Esophagus muscularis mucosa (tissue), 3 donors: Measurements from ENCODE around the gene CHST12.

Experiments used
- EP300 ChIP-seq: sonication (generic); formaldehyde crosslinking; IDR thresholded peaks from one replicate; pipeline ENCODE4 v1.6.1; 2017; ENCODE audit warnings: antibody characterized with exemption
- TF ChIP-seq, protein P1 (sequence below), 3 experiments: fragments of 200-600 bp in 2 of 3; fragments of 450-650 bp in 1 of 3; sonication (generic) in 2 of 3; IDR thresholded peaks; one replicate each; pipeline ENCODE4 v1.5.1; 2017 to 2019; ENCODE audit warnings: antibody characterized with exemption in 3 of 3, mild to moderate bottlenecking in 2 of 3, moderate library complexity in 1 of 3

DNA sequence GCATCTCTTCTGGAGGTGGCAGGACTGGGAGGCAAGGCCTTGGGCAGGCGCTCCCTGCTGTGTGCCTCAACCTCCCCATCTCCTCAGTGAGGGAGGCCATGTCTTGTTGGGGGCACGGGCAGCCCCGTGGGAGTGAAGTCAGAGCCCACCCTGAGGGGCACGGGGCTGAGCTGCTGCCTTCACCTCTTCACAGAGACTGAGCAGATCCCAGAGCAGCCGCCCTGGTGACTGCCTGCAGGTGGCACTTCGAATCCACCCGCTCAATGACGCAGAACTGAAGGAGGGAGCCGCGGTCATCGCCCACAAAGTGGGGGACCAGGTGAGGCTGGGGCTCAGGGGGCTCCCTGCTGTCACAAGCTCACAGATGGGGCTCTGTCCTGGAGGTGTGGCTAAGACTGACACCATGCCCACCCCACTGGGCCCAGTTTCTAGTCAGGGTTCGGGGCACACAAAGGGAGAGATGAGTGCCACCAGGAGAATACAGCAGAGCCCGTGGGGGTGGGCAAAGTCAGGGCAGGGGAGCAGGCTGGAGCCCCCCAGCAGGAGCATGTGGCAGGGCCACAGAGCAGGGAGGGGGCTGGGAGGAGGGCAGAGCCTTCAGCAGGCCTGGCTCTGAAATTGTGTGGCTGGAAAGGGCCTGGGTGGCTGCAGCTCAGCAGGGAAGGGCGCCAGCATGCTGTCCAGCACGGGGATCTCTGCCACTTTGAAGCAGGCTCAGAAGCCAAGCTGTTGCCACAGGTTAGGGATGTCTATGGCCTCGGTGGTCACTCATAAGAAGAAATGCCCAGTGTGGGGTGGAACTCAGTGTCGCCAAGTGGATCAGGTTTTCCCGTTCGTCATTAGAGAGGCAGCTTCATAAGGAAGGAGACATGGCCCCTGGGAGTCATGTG is 18.8 kb upstream of the CHST12 start:
- no peak for TF ChIP-seq EP300
- TF ChIP-seq, protein P1, sequence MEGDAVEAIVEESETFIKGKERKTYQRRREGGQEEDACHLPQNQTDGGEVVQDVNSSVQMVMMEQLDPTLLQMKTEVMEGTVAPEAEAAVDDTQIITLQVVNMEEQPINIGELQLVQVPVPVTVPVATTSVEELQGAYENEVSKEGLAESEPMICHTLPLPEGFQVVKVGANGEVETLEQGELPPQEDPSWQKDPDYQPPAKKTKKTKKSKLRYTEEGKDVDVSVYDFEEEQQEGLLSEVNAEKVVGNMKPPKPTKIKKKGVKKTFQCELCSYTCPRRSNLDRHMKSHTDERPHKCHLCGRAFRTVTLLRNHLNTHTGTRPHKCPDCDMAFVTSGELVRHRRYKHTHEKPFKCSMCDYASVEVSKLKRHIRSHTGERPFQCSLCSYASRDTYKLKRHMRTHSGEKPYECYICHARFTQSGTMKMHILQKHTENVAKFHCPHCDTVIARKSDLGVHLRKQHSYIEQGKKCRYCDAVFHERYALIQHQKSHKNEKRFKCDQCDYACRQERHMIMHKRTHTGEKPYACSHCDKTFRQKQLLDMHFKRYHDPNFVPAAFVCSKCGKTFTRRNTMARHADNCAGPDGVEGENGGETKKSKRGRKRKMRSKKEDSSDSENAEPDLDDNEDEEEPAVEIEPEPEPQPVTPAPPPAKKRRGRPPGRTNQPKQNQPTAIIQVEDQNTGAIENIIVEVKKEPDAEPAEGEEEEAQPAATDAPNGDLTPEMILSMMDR (IDR thresholded peaks at IDR 0.05), result no peak
